A549 (cell line): Measurements from ENCODE around the gene CHRND. TPM values are rescaled to one million over a fixed set of nuclear protein-coding genes. Genes with fewer than 3 reads are reported as not detected.

ENCODE experiments used
- ATAC-seq, 2 experiments: fragments of 200-7000 bp in 1 of 2; fragments of >200 bp in 1 of 2; cut with Nextera tagmentation in 1 of 2; cut with Tn5 transposase in 1 of 2; 3 replicates each; pipeline versions ENCODE4 v1.8.0 to v1.9.1; 2018 to 2020; ENCODE audit warnings: mild to moderate bottlenecking in 1 of 2, moderate library complexity in 1 of 2
- CTCF ChIA-PET: fragments of 300-600 bp; sonication (Branson Sonifier 250); formaldehyde crosslinking; extraction: SDS; loops from one replicate; lab custom pipeline; 2021; ENCODE audit warnings: antibody characterized with exemption, inconsistent platforms; lab: Yijun Ruan, JAX
- POLR2A ChIA-PET: fragments of 350-600 bp; formaldehyde crosslinking; extraction: SDS; loops from one replicate; lab custom pipeline; 2021; ENCODE audit warnings: antibody characterized with exemption, inconsistent platforms; lab: Yijun Ruan, JAX
- DNase-seq, 2 experiments: peaks; one replicate each; pipeline versions ENCODE4 v3.0.0 to v3.0.0-alpha.2; 2011 to 2016; ENCODE audit warnings: low read depth in 1 of 2, low spot score in 1 of 2
- FAIRE-seq: peaks from 2 replicates; lab custom pipeline; 2011; peaks lifted over from hg19 to GRCh38; lab: Jason Lieb, UNC
- H3K27ac ChIP-seq, 2 experiments: fragments of >200 bp; sonication (Bioruptor Twin); formaldehyde crosslinking; 3 replicates each; pipeline ENCODE4 v1.5.1; 2016 to 2017
- H3K4me1 ChIP-seq: fragments of >200 bp; sonication (Bioruptor Twin); formaldehyde crosslinking; 3 replicates; pipeline ENCODE4 v1.6.1; 2016
- H3K4me2 ChIP-seq: fragments of >200 bp; sonication (Bioruptor Twin); formaldehyde crosslinking; 3 replicates; pipeline ENCODE4 v1.6.1; 2016
- H3K4me3 ChIP-seq: fragments of >200 bp; sonication (Bioruptor Twin); formaldehyde crosslinking; 3 replicates; pipeline ENCODE4 v1.5.1; 2016
- H3K9me3 ChIP-seq: fragments of >200 bp; sonication (Bioruptor Twin); formaldehyde crosslinking; 3 replicates; pipeline ENCODE4 v1.6.1; 2016
- BHLHE40 ChIP-seq: IDR thresholded peaks from 2 replicates; pipeline ENCODE4 v1.6.1; 2012; ENCODE audit warnings: low read depth, low read length, inconsistent platforms
- CBX8 ChIP-seq: fragments of 200-600 bp; sonication (generic); IDR thresholded peaks from 2 replicates; pipeline ENCODE4 v1.6.1; 2016
- EHMT2 ChIP-seq: fragments of 200-600 bp; sonication (generic); IDR thresholded peaks from 2 replicates; pipeline ENCODE4 v1.6.1; 2016; ENCODE audit warnings: antibody characterized with exemption, low read depth, mild to moderate bottlenecking, moderate library complexity
- FOSL2 ChIP-seq, 2 experiments: fragments of 450-650 bp in 1 of 2; fragments of >200 bp in 1 of 2; sonication (Bioruptor Twin) in 1 of 2; formaldehyde crosslinking; IDR thresholded peaks; 2 replicates each; pipeline versions ENCODE4 v1.5.0 to v1.6.1; 2016 to 2020; ENCODE audit warnings: mild to moderate bottlenecking in 1 of 2, moderate library complexity in 1 of 2
- GATA3 ChIP-seq: IDR thresholded peaks from 2 replicates; pipeline ENCODE4 v1.6.1; 2012; ENCODE audit warnings: borderline replicate concordance
- HDAC2 ChIP-seq: fragments of 200-600 bp; sonication (generic); IDR thresholded peaks from 2 replicates; pipeline ENCODE4 v1.6.1; 2016
- HEYL ChIP-seq: fragments of 250-450 bp; sonication (Bioruptor Pico); IDR thresholded peaks from 2 replicates; pipeline ENCODE4 v1.8.0; 2021; ENCODE audit warnings: mild to moderate bottlenecking, moderate library complexity
- HOXA7 ChIP-seq: fragments of 250-450 bp; sonication (Bioruptor Pico); IDR thresholded peaks from 2 replicates; pipeline ENCODE4 v1.5.0; 2020; ENCODE audit warnings: mild to moderate bottlenecking, moderate library complexity
- JUNB ChIP-seq: fragments of >200 bp; sonication (Bioruptor Twin); formaldehyde crosslinking; IDR thresholded peaks from 2 replicates; pipeline ENCODE4 v1.6.1; 2016
- KDM1A ChIP-seq: fragments of 200-600 bp; sonication (generic); IDR thresholded peaks from 2 replicates; pipeline ENCODE4 v1.6.1; 2016; ENCODE audit warnings: low read depth, mild to moderate bottlenecking
- KDM5A ChIP-seq: fragments of 200-600 bp; sonication (generic); IDR thresholded peaks from 2 replicates; pipeline ENCODE4 v1.6.1; 2016; ENCODE audit warnings: antibody characterized with exemption, mild to moderate bottlenecking
- MAZ ChIP-seq: fragments of 150-350 bp; IDR thresholded peaks from 2 replicates; pipeline ENCODE4 v1.6.1; 2014; ENCODE audit warnings: antibody characterized with exemption, low read depth, low read length, borderline replicate concordance
- NR3C1 ChIP-seq: fragments of >200 bp; sonication (Bioruptor Twin); formaldehyde crosslinking; IDR thresholded peaks from 3 replicates; pipeline ENCODE4 v1.6.1; 2017
- PHF8 ChIP-seq: fragments of 200-600 bp; sonication (generic); IDR thresholded peaks from 2 replicates; pipeline ENCODE4 v1.6.1; 2016; ENCODE audit warnings: low read depth, mild to moderate bottlenecking, antibody characterized with exemption, moderate library complexity, borderline replicate concordance
- POLR2AphosphoS2 ChIP-seq: conservative IDR thresholded peaks from 2 replicates; pipeline ENCODE4 v1.6.1; 2012; ENCODE audit warnings: low read length, improper control_type of control experiment, inconsistent platforms
- RAD21 ChIP-seq, 2 experiments: fragments of >200 bp in 1 of 2; sonication (Bioruptor Twin) in 1 of 2; formaldehyde crosslinking in 1 of 2; IDR thresholded peaks in 1 of 2; conservative IDR thresholded peaks in 1 of 2; 2 replicates in 1 of 2; 3 replicates in 1 of 2; pipeline ENCODE4 v1.6.1; 2012 to 2018; ENCODE audit warnings: inconsistent platforms in 1 of 2
- RCOR1 ChIP-seq: fragments of 150-350 bp; IDR thresholded peaks from 2 replicates; pipeline ENCODE4 v1.6.1; 2014; ENCODE audit warnings: antibody characterized with exemption, low read length, low read depth
- REST ChIP-seq: fragments of 200-600 bp; sonication (generic); IDR thresholded peaks from 2 replicates; pipeline ENCODE4 v1.6.1; 2016; ENCODE audit warnings: antibody characterized with exemption, mild to moderate bottlenecking, moderate library complexity
- RFX5 ChIP-seq: fragments of 450-650 bp; IDR thresholded peaks from 2 replicates; pipeline ENCODE4 v1.7.1; 2014; ENCODE audit warnings: antibody characterized with exemption, mild to moderate bottlenecking, moderate library complexity
- SREBF2 ChIP-seq: fragments of 450-650 bp; IDR thresholded peaks from 2 replicates; pipeline ENCODE4 v1.6.1; 2014; ENCODE audit warnings: mild to moderate bottlenecking, moderate library complexity
- TFCP2L1 ChIP-seq: fragments of 250-450 bp; sonication (Bioruptor Pico); IDR thresholded peaks from 2 replicates; pipeline ENCODE4 v1.5.0; 2021; ENCODE audit warnings: mild to moderate bottlenecking
- ZSCAN20 ChIP-seq: fragments of 250-450 bp; sonication (Bioruptor Pico); IDR thresholded peaks from 2 replicates; pipeline ENCODE4 v1.8.0; 2022; ENCODE audit warnings: mild to moderate bottlenecking, moderate library complexity
- WGBS: methylation state at CpG from one replicate; pipeline ENCODE4 v1.1.6; 2017; ENCODE audit errors: missing lambda C conversion rate; 5-methylcytosine and 5-hydroxymethylcytosine counted together
- polyA plus RNA-seq, 4 experiments: library from polyadenylated mRNA; depleted of rRNA in 3 of 4; stranded (reverse); fragments of >200 nt; fragmentation: RNase III in 1 of 4; extraction: RNeasy Plus Mini Kit Qiagen cat#74134 plus additional on column Dnase treatment in 1 of 4; gene quantifications; 2 replicates in 3 of 4; 3 replicates in 1 of 4; pipeline ENCODE4 v1.2.3, GENCODE V29; 2011 to 2017
- TF ChIP-seq, protein P1 (sequence below): fragments of >200 bp; sonication (Bioruptor Twin); formaldehyde crosslinking; IDR thresholded peaks from 3 replicates; pipeline ENCODE4 v1.6.1; 2016
- TF ChIP-seq, protein P2 (sequence below): fragments of >200 bp; sonication (Bioruptor Twin); formaldehyde crosslinking; IDR thresholded peaks from 2 replicates; pipeline ENCODE4 v1.6.1; 2016
- TF ChIP-seq, protein P3 (sequence below): fragments of >200 bp; sonication (Bioruptor Twin); formaldehyde crosslinking; IDR thresholded peaks from 3 replicates; pipeline ENCODE4 v1.5.1; 2016

Gene CHRND
- polyA plus RNA-seq, 2 of the 4 experiments (the other 2 are of a cell fraction), result not detected

- FAIRE-seq (no peak), ATAC-seq (no peak), DNase-seq (no peak)
- ChIA-PET CTCF (interaction anchor here (0.9 kb wide), 1 partner anchor 46 kb away, joined by 3 read pairs; no protein-coding TSS in a partner anchor), POLR2A (no interaction called here)
- Histone ChIP-seq H3K9me3 (no peaks in the 10 kb centered on the region), H3K4me2 (no peak overlapping the region), H3K4me1 (peaks cover 6% of the 10 kb centered on the region; the same call in 1 of the 3 replicates), H3K4me3 (no peak overlapping the region), H3K27ac (no peak overlapping the region)
- 87% methylated on average over 10 of the region's 12 CpGs for WGBS
- TF ChIP-seq JUNB (no peak), KDM5A (no peak), HOXA7 (CRISPR knock-in tag) (no peak), TFCP2L1 (CRISPR knock-in tag) (no peak), RFX5 (no peak), HDAC2 (no peak), GATA3 (no peak), FOSL2 (IDR thresholded peaks at IDR 0.05) (no peak), FOSL2 (CRISPR knock-in tag; IDR thresholded peaks at IDR 0.05) (no peak), POLR2AphosphoS2 (no peak)
- TF ChIP-seq, protein P1, sequence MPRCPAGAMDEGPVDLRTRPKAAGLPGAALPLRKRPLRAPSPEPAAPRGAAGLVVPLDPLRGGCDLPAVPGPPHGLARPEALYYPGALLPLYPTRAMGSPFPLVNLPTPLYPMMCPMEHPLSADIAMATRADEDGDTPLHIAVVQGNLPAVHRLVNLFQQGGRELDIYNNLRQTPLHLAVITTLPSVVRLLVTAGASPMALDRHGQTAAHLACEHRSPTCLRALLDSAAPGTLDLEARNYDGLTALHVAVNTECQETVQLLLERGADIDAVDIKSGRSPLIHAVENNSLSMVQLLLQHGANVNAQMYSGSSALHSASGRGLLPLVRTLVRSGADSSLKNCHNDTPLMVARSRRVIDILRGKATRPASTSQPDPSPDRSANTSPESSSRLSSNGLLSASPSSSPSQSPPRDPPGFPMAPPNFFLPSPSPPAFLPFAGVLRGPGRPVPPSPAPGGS, result no peak
- TF ChIP-seq, protein P2, sequence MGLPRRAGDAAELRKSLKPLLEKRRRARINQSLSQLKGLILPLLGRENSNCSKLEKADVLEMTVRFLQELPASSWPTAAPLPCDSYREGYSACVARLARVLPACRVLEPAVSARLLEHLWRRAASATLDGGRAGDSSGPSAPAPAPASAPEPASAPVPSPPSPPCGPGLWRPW, result no peak
Measured at GRCh38 chr2:232491139-232491780, 34.7 kb upstream of the CHRND start.

DNA sequence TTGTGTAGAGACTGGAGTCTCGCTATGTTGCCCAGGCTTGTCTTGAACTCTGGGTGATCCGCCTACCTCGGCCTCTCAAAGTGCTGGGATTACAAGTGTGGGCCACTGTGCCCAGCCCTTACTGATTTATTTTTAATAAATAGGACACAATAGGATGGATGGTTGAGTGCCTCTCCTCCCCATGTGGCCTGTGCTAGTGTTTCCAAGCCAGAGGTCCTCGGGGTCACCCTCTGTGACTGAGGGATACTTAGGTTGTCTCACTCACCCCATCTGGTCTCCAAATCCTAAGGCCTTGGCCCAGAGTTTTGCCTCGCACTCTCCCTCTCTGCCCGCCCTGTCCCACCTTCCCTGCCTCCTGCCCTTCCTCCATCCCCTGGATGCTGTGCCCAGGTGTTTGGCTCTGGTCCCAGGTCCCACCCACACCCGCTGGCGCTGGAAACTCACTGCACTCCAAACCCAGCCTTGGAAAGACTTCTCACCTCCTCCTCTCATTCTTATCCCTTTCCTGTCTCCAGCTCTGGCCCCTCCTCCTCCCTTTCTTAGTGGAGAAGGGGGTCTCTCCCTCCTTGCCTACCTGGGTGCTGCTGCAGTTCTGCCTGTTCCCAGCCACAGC is 33.6 kb upstream of the CHRND start:
- TF ChIP-seq, protein P2, result no peak
- TF ChIP-seq GATA3, result no peak
- TF ChIP-seq MAZ, result no peak
- TF ChIP-seq HOXA7 (CRISPR knock-in tag), result no peak
- no peak for TF ChIP-seq BHLHE40
- no peak for TF ChIP-seq CBX8
- no peak for TF ChIP-seq ZSCAN20
- TF ChIP-seq TFCP2L1 (CRISPR knock-in tag), result no peak
- POLR2A ChIA-PET, result no interaction called here
- FAIRE-seq (no peak), DNase-seq (no peak), ATAC-seq (no peak)
- H3K4me3 ChIP-seq, result no peak overlapping the region
- peaks cover under 1% of the 10 kb centered on the region; the same call in 1 of the 3 replicates for H3K4me1 ChIP-seq
- 61% methylated on average over 8 of the region's 8 CpGs for WGBS
- no peak overlapping the region for H3K27ac ChIP-seq
- H3K4me2 ChIP-seq, result no peak overlapping the region
- CTCF ChIA-PET, result no interaction called here
- H3K9me3 ChIP-seq, result no peaks in the 10 kb centered on the region

DNA sequence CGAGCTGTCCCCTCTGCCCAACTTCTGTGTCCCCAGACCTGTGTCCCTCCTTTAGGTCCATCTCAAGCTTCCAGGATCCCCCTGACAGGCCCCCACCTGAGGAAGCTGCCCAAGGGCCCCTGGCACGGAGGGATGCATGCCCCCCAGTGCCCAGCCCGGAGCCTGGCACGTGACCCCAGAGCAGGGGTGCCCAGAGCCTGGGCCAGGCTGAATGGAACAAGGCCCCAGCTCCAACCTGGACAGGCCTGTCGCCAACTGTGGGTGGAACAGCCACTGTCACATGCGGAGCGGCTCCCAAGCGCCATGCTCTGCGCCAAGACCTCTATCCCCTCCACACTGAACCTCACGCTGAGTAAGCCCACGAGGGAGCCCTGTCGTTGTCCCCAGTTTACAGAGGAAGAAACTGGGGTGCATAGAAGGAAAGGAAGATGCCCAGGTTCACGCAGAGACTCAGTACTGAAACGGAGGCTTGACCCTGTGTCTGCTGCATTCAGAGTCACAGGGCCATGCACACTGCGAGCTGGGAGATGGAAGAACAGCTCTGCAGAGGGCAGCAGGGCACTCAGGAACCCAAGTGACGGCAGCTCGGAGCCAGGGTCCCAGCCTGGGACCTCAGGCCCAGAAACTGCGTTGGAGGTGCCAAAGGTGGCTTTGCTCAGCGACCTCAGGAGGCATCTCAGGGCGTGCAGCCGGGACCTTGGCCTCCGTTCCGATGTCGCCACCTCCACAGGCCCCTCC is 32.8 kb upstream of the CHRND start:
- WGBS, result 67% methylated on average over 23 of the region's 24 CpGs
- FAIRE-seq (no peak), DNase-seq (no peak), ATAC-seq (no peak)
- Histone ChIP-seq H3K4me1 (no peaks in the 10 kb centered on the region), H3K27ac (no peak overlapping the region), H3K9me3 (no peaks in the 10 kb centered on the region), H3K4me3 (no peak overlapping the region), H3K4me2 (no peak overlapping the region)
- ChIA-PET POLR2A (no interaction called here), CTCF (interaction anchor here (1.0 to 1.1 kb wide), 2 partner anchors 29 to 46 kb away, joined by 3 to 4 read pairs; no protein-coding TSS in a partner anchor)
- TF ChIP-seq, protein P3, sequence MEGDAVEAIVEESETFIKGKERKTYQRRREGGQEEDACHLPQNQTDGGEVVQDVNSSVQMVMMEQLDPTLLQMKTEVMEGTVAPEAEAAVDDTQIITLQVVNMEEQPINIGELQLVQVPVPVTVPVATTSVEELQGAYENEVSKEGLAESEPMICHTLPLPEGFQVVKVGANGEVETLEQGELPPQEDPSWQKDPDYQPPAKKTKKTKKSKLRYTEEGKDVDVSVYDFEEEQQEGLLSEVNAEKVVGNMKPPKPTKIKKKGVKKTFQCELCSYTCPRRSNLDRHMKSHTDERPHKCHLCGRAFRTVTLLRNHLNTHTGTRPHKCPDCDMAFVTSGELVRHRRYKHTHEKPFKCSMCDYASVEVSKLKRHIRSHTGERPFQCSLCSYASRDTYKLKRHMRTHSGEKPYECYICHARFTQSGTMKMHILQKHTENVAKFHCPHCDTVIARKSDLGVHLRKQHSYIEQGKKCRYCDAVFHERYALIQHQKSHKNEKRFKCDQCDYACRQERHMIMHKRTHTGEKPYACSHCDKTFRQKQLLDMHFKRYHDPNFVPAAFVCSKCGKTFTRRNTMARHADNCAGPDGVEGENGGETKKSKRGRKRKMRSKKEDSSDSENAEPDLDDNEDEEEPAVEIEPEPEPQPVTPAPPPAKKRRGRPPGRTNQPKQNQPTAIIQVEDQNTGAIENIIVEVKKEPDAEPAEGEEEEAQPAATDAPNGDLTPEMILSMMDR, result no peak
- TF ChIP-seq SREBF2 (no peak), HEYL (no peak), PHF8 (no peak), RFX5 (no peak), RCOR1 (no peak), EHMT2 (no peak), NR3C1 (no peak), HDAC2 (no peak), RAD21 (conservative IDR thresholded peaks at IDR 0.05 in 1 of 2, IDR thresholded peaks at IDR 0.05 in 1 of 2) (no peak), TFCP2L1 (CRISPR knock-in tag) (no peak), POLR2AphosphoS2 (no peak), REST (no peak), KDM1A (no peak)
